SKM-1 (cell line): ENCODE results near the gene METRNL.
"Not testable (repeated sequence)": the region's sequence is repeated elsewhere in the genome, so short reads cannot be mapped to it uniquely, and the experiment has no call there.

Experiments
- DNase-seq: peaks from one replicate; lab custom pipeline; 2025; ENCODE audit not compliant: unreplicated experiment; lab: John Stamatoyannopoulos, UW

METRNL gene

DNA sequence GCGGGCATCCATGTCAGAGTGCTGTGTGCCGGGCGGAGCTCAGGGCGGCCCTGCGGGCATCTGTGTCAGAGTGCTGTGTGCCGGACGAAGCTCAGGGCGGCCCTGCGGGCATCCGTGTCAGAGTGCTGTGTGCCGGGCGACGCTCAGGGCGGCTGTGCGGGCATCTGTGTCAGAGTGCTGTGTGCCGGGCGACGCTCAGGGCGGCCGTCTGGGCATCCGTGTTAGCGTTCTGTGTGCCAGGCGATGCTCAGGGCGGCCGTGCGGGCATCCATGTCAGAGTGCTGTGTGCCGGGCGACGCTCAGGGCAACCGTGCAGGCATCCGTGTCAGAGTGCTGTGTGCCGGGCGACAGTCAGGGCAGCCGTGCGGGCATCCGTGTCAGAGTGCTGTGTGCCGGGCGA is 55.0 kb downstream of the METRNL start:
- DNase-seq: not testable (repeated sequence)

- DNase-seq: no peak
Measured at GRCh38 chr17:83135692-83136091, 56.3 kb downstream of the METRNL start.

DNA sequence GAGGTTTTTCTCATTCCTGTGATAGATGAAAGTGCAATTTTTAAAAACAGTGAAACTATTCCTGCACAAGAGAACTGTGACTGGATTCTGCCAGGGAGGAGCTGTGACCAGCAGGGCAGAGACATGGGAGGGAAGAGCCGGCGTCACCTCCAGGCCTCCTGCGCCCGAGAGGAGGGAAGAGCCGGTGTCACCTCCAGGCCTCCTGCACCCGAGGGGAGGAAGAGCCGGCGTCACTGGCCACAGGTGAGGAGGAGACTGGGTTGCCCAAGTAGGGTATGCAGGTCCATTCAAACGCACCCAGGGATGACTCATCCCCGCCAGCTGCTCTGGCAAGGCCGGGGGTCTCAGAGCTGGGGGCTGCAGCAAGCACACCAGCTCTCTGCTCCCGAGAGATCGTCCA is 56.7 kb downstream of the METRNL start:
- no peak for DNase-seq

DNA sequence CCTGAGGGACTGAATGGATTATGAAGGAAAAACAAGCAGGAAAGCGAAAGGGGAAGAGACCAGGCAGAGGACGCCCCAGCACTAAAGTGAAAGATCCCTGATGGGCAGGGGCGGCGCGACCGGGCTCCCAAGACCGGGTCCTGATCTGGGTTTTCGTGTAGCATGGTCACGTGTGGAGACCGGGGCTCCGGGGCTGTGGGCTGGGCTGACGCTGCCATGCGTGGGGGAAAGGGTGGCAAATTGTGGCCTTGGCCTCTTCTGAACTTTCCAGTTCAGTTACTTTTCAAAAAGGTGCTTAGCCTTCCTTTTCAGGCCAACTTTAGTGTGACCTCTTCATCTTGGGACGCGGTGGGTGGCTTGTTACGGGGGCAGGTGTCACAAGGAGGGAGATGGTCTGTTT is 57.5 kb downstream of the METRNL start:
- DNase-seq: no peak

DNA sequence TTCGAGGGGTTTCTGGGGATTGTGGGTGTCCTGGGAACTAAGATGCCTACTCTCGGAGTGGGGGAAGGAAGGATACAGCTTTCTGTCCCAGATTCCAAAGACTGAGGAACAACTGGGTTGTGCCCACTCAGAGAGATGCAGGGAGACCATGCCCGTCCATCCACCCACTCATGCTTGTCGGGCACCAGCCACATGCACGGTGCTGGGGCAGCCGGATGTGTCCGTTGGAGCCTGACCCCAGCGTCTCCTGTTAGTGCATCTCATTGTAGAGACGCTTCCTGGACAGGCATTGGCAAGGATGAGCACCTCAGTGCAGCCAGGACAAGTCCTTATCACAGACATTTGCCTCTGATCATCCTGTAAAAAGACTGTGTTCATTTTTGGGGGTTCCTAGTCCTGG is 58.1 kb downstream of the METRNL start:
- no peak for DNase-seq

DNA sequence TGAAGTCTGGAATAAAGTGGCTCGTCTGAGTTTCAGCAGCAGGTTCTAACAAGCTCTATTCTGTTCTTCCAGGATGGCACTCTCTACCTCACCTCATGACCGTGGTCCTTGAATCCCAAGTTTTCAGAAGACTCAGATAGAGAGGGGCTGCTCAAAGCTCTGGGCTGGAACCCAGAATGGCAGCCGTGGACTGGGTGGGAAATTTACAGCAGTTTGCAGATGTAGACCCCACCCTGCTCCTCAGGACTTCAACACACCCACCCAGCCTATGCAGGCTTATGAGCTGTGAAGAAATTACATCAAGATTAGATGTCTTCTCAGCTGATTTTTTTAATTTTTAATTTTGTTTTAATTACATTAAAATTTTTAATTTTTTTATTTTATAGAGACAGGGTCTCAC is 59.4 kb downstream of the METRNL start:
- no peak for DNase-seq

DNA sequence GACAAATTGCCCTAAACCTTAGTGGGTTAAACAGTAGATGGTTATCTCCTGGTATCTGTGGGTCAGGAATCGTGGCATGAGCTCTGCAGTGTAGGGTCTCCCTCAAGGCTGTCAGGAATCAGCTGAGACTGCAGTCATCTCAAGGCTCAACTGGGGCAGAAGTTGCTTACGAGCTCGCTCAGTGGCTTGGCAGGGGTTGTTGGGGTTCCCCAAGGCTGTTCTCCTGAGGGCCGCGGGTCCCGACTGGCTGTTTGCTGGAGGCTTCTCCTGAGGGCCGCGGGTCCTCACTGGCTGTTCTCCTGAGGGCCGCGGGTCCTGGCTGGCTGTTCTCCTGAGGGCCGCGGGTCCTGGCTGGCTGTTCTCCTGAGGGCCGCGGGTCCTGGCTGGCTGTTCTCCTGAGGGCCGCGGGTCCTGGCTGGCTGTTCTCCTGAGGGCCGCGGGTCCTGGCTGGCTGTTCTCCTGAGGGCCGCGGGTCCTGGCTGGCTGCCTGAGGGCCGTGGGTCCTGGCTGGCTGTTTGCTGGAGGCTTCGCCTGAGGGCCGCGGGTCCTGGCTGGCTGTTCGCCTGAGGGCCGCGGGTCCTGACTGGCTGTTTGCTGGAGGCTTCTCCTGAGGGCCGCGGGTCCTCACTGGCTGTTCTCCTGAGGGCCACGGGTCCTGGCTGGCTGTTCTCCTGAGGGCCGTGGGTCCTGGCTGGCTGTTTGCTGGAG is 60.3 kb downstream of the METRNL start:
- DNase-seq: not testable (repeated sequence)

- DNase-seq: not testable (repeated sequence)
Measured at GRCh38 chr17:83140249-83140566, 60.8 kb downstream of the METRNL start.

DNA sequence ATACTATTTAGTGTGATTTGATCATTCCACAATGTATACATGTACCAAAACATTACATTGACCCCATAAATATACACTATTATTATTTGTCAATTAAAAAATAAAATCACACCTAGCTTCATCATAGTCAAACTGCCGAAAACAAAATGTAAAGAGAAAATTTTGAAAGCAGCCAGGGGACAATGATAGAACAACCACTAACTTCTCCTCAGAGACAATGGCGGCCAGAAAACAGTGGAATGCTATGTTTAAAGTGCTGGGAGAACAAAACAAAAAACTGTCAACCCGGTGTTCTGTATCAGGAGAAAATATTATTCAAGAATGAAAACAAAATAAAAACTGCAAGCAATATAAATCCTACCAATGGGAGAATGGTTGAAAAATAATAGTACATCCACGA is 63.2 kb downstream of the METRNL start:
- no peak for DNase-seq

DNA sequence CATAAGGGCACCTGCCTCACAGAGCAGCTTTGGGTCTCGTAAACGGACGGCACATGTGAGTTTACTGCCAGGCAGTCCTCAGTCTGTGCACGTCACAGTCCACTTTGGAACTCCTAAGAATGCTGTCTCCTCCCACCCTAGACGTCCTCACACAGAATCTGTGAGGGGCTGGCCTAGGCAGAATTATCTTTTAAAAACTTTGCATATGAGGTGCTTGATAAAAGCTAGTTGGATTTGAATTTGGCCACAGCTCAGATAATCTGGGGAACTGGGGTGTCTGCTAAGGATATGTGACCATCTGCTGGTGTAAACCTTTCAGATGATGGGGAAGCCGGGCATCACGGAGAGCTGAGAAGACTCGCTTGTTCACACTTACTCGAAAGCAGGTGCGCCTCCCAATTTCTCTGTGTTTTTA is 64.4 kb downstream of the METRNL start:
- DNase-seq: no peak
